Thyroid gland (tissue), 4 donors: ENCODE results near the gene C10orf53. TPM values are rescaled to one million over a fixed set of nuclear protein-coding genes. Genes with fewer than 3 reads are reported as not detected.

Experiments
- DNase-seq, 2 donors: peaks; one replicate each; pipeline ENCODE4 v3.0.0-alpha.2; 2019
- H3K27ac ChIP-seq, 3 donors: fragments of 200-600 bp; sonication (generic); 1 replicate in 2 of 3; 2 replicates in 1 of 3; pipeline ENCODE4 v1.5.1; 2016 to 2019; ENCODE audit warnings: mild to moderate bottlenecking in 1 of 3, moderate library complexity in 1 of 3
- H3K27me3 ChIP-seq: fragments of 200-600 bp; sonication (generic); one replicate; pipeline ENCODE4 v1.5.1; 2019
- H3K36me3 ChIP-seq, 2 donors: fragments of 200-600 bp; sonication (generic); one replicate each; pipeline ENCODE4 v1.5.1; 2016 to 2019
- H3K4me1 ChIP-seq, 2 donors: fragments of 200-600 bp; sonication (generic); one replicate each; pipeline ENCODE4 v1.5.1; 2017 to 2019
- H3K4me3 ChIP-seq, 3 donors: fragments of 200-600 bp; sonication (generic); replicated peaks in 1 of 3; 1 replicate in 2 of 3; 2 replicates in 1 of 3; pipeline ENCODE4 v1.5.1; 2016; ENCODE audit warnings: mild to moderate bottlenecking in 1 of 3
- H3K9me3 ChIP-seq: fragments of 200-600 bp; sonication (generic); one replicate; pipeline ENCODE4 v1.5.1; 2017
- CTCF ChIP-seq, 6 experiments: fragments of 200-600 bp in 3 of 6; fragments of 450-650 bp in 3 of 6; sonication (generic) in 3 of 6; IDR thresholded peaks; one replicate each; pipeline ENCODE4 v1.5.1; 2016 to 2019; ENCODE audit warnings: antibody characterized with exemption in 6 of 6, mild to moderate bottlenecking in 2 of 6, inconsistent platforms in 1 of 6, moderate library complexity in 1 of 6
- POLR2A ChIP-seq, 2 donors: fragments of 450-650 bp; IDR thresholded peaks; one replicate each; pipeline ENCODE4 v1.6.1; 2017; ENCODE audit warnings: antibody characterized with exemption in 2 of 2, mild to moderate bottlenecking in 2 of 2, moderate library complexity in 1 of 2
- WGBS, 2 donors: methylation state at CpG; one replicate each; pipeline ENCODE4 v1.1.5; 2017; 5-methylcytosine and 5-hydroxymethylcytosine counted together
- intact Hi-C: fragments of 100-400 bp; cut with DNase I; formaldehyde crosslinking; loops from one replicate; pipeline ENCODE4 v1.15.1; 2023
- total RNA-seq, 4 donors: library from RNA; depleted of rRNA; stranded (reverse); fragments of >200 nt; gene quantifications; one replicate each; pipeline ENCODE4 v1.2.3, GENCODE V29; 2016

C10orf53 gene
- total RNA-seq, 4 donors from 2014 or later: not detected

GRCh38 chr10:49645871-49646870, 33.3 kb upstream of the C10orf53 start:
- H3K27ac ChIP-seq: no peak overlapping the region
- no peaks in the 10 kb centered on the region for H3K36me3 ChIP-seq
- H3K4me3 ChIP-seq: no peak overlapping the region
- TF ChIP-seq CTCF (IDR thresholded peaks at IDR 0.05) (no peak), POLR2A (IDR thresholded peaks at IDR 0.05) (no peak)
- WGBS, 2 donors: 75 to 93% methylated on average over 13 to 14 of the region's 22 CpGs
- intact Hi-C loops: no loop called here
- H3K27me3 ChIP-seq: no peaks in the 10 kb centered on the region
- no peaks in the 10 kb centered on the region for H3K9me3 ChIP-seq
- no peaks in the 10 kb centered on the region for H3K4me1 ChIP-seq
- DNase-seq: no peak

GRCh38 chr10:49647554-49647953, 31.9 kb upstream of the C10orf53 start:
- no peaks in the 10 kb centered on the region for H3K9me3 ChIP-seq
- intact Hi-C loops: no loop called here
- no peak for DNase-seq
- H3K4me1 ChIP-seq: no peaks in the 10 kb centered on the region
- no peak overlapping the region for H3K27ac ChIP-seq
- 78 to 86% methylated on average over 4 of the region's 4 CpGs for WGBS, 2 donors
- TF ChIP-seq POLR2A (IDR thresholded peaks at IDR 0.05) (no peak), CTCF (IDR thresholded peaks at IDR 0.05) (no peak)
- H3K27me3 ChIP-seq: no peaks in the 10 kb centered on the region
- no peak overlapping the region for H3K4me3 ChIP-seq
- H3K36me3 ChIP-seq: no peaks in the 10 kb centered on the region

- intact Hi-C loops: no loop called here
- Histone ChIP-seq H3K4me1 (no peaks in the 10 kb centered on the region), H3K9me3 (no peaks in the 10 kb centered on the region), H3K36me3 (no peaks in the 10 kb centered on the region), H3K27me3 (no peaks in the 10 kb centered on the region), H3K4me3 (no peak overlapping the region), H3K27ac (no peak overlapping the region)
- no peak for DNase-seq
- 73 to 77% methylated on average over 18 of the region's 18 CpGs for WGBS, 2 donors
- no peak for TF ChIP-seq POLR2A (IDR thresholded peaks at IDR 0.05)
- no peak for TF ChIP-seq CTCF (IDR thresholded peaks at IDR 0.05)
Measured at GRCh38 chr10:49647985-49648795, 31.3 kb upstream of the C10orf53 start.

- 12 to 18% methylated on average over 14 to 17 of the region's 17 CpGs for WGBS, 2 donors
- no peaks in the 10 kb centered on the region for H3K27me3 ChIP-seq
- intact Hi-C loops: no loop called here
Measured at GRCh38 chr10:49649294-49649693, 30.2 kb upstream of the C10orf53 start.

More at GRCh38 chr10:49649294-49649693, 30.2 kb upstream of the C10orf53 start:
- Histone ChIP-seq H3K36me3 (no peaks in the 10 kb centered on the region), H3K9me3 (no peaks in the 10 kb centered on the region), H3K27ac (no peak overlapping the region), H3K4me3 (no peak overlapping the region), H3K4me1 (no peaks in the 10 kb centered on the region)
- DNase-seq: no peak
- TF ChIP-seq CTCF (IDR thresholded peaks at IDR 0.05) (no peak), POLR2A (IDR thresholded peaks at IDR 0.05) (no peak)
